Measurements from ENCODE around the gene SIGLEC12. TPM values are rescaled to one million over a fixed set of nuclear protein-coding genes. Genes with fewer than 3 reads are reported as not detected.

The SIGLEC12 gene
- total and polyA plus RNA-seq, 2 donors (not counting 1 experiment from before 2014, with no cell fraction given), result 0.24 TPM; not detected in 1

GRCh38 chr19:51457351-51458013 is 44.1 kb downstream of the SIGLEC12 start:
- no peak for ATAC-seq (ENCODE audit: low read depth)
- 91% methylated on average over 11 of the region's 11 CpGs for WGBS (ENCODE audit: insufficient coverage)
- Histone ChIP-seq H2AFZ (ENCODE audit: insufficient read depth, low read depth, low read length, poor library complexity, severe bottlenecking) (no peak overlapping the region), H4K20me1 (ENCODE audit: control insufficient read depth, insufficient read depth, low read length, poor library complexity, severe bottlenecking) (no peaks in the 10 kb centered on the region), H3K4me1 (ENCODE audit: control insufficient read depth in 2 of 2, insufficient read depth in 2 of 2, low read length in 2 of 2) (peaks cover 0 to 7% of the 10 kb centered on the region in 2 donors), H3K27ac (ENCODE audit: low read length in 2 of 2) (no peak overlapping the region), H3K27me3 (replicated peaks in 1 of 4; ENCODE audit: control extremely low read depth in 1 of 4, control insufficient read depth in 3 of 4, insufficient read depth in 4 of 4, low read length in 3 of 4) (peaks cover 0 to 24% (median 6%) of the 10 kb centered on the region in 4 experiments), H3K9me3 (ENCODE audit: control extremely low read depth in 1 of 3, control insufficient read depth in 2 of 3, insufficient read depth in 1 of 3, low read length in 2 of 3) (peaks cover 0 to 10% (median 0%) of the 10 kb centered on the region in 3 donors), H3K79me2 (ENCODE audit: control insufficient read depth, insufficient read depth, low read length) (no peaks in the 10 kb centered on the region), H3K4me2 (replicated peaks; ENCODE audit: low read depth, low read length, poor library complexity, severe bottlenecking) (no peak overlapping the region), H3K4me3 (ENCODE audit: control extremely low read depth in 1 of 5, extremely low read depth in 1 of 5, insufficient read depth in 1 of 5, low read depth in 2 of 5, low read length in 4 of 5) (no peak overlapping the region), H3K36me3 (replicated peaks in 1 of 2; ENCODE audit: control extremely low read depth in 1 of 2, control insufficient read depth in 1 of 2, extremely low read depth in 1 of 2, insufficient read depth in 2 of 2, low read length in 1 of 2) (no peaks in the 10 kb centered on the region), H3K9ac (ENCODE audit: low read length) (no peak overlapping the region)
- DNase-seq, result no peak
- no peaks in the 10 kb centered on the region for H3K4me1 Mint-ChIP-seq
- TF ChIP-seq CTCF (IDR thresholded peaks at IDR 0.05), result no peak
- no peak for TF ChIP-seq EZH2 (IDR thresholded peaks at IDR 0.05; ENCODE audit: borderline replicate concordance, insufficient read depth, low read depth, low read length, poor library complexity, severe bottlenecking)
- H3K9me3 Mint-ChIP-seq (ENCODE audit: insufficient read depth), result no peaks in the 10 kb centered on the region
- no peak overlapping the region for H3K27ac Mint-ChIP-seq
- H3K4me3 Mint-ChIP-seq, result no peak overlapping the region
- peaks cover 24% of the 10 kb centered on the region for H3K27me3 Mint-ChIP-seq
- intact Hi-C loops (cut with micrococcal nuclease), result no loop called here
- CTCF ChIA-PET, result no interaction called here
- POLR2A ChIA-PET, result no interaction called here

GRCh38 chr19:51456541-51457290 is 44.9 kb downstream of the SIGLEC12 start:
- POLR2A ChIA-PET, result no interaction called here
- Histone ChIP-seq H3K9me3 (ENCODE audit: control extremely low read depth in 1 of 3, control insufficient read depth in 2 of 3, insufficient read depth in 1 of 3, low read length in 2 of 3) (peaks cover 0 to 9% (median 0%) of the 10 kb centered on the region in 3 donors), H3K9ac (ENCODE audit: low read length) (no peak overlapping the region), H2AFZ (ENCODE audit: insufficient read depth, low read depth, low read length, poor library complexity, severe bottlenecking) (no peak overlapping the region), H3K27me3 (replicated peaks in 1 of 4; ENCODE audit: control extremely low read depth in 1 of 4, control insufficient read depth in 3 of 4, insufficient read depth in 4 of 4, low read length in 3 of 4) (peaks cover 0 to 17% (median 3%) of the 10 kb centered on the region in 4 experiments), H3K27ac (ENCODE audit: low read length in 2 of 2) (no peak overlapping the region), H3K4me2 (replicated peaks; ENCODE audit: low read depth, low read length, poor library complexity, severe bottlenecking) (no peak overlapping the region), H3K4me3 (ENCODE audit: control extremely low read depth in 1 of 5, extremely low read depth in 1 of 5, insufficient read depth in 1 of 5, low read depth in 2 of 5, low read length in 4 of 5) (no peak overlapping the region), H3K79me2 (ENCODE audit: control insufficient read depth, insufficient read depth, low read length) (no peaks in the 10 kb centered on the region), H4K20me1 (ENCODE audit: control insufficient read depth, insufficient read depth, low read length, poor library complexity, severe bottlenecking) (no peaks in the 10 kb centered on the region), H3K4me1 (ENCODE audit: control insufficient read depth in 2 of 2, insufficient read depth in 2 of 2, low read length in 2 of 2) (peaks cover 0 to 7% of the 10 kb centered on the region in 2 donors), H3K36me3 (replicated peaks in 1 of 2; ENCODE audit: control extremely low read depth in 1 of 2, control insufficient read depth in 1 of 2, extremely low read depth in 1 of 2, insufficient read depth in 2 of 2, low read length in 1 of 2) (no peaks in the 10 kb centered on the region)
- no peak for TF ChIP-seq CTCF (IDR thresholded peaks at IDR 0.05)
- TF ChIP-seq EZH2 (IDR thresholded peaks at IDR 0.05; ENCODE audit: borderline replicate concordance, insufficient read depth, low read depth, low read length, poor library complexity, severe bottlenecking), result no peak
- Mint-ChIP-seq H3K27me3 (peaks cover 27% of the 10 kb centered on the region), H3K4me1 (no peaks in the 10 kb centered on the region), H3K9me3 (ENCODE audit: insufficient read depth) (no peaks in the 10 kb centered on the region), H3K27ac (no peak overlapping the region), H3K4me3 (no peak overlapping the region)
- 91% methylated on average over 11 of the region's 11 CpGs for WGBS (ENCODE audit: insufficient coverage)
- intact Hi-C loops (cut with micrococcal nuclease), result no loop called here
- DNase-seq (no peak), ATAC-seq (ENCODE audit: low read depth) (no peak)
- CTCF ChIA-PET, result no interaction called here
